Measurements from ENCODE around the gene RBMS1.

Gene RBMS1

DNA sequence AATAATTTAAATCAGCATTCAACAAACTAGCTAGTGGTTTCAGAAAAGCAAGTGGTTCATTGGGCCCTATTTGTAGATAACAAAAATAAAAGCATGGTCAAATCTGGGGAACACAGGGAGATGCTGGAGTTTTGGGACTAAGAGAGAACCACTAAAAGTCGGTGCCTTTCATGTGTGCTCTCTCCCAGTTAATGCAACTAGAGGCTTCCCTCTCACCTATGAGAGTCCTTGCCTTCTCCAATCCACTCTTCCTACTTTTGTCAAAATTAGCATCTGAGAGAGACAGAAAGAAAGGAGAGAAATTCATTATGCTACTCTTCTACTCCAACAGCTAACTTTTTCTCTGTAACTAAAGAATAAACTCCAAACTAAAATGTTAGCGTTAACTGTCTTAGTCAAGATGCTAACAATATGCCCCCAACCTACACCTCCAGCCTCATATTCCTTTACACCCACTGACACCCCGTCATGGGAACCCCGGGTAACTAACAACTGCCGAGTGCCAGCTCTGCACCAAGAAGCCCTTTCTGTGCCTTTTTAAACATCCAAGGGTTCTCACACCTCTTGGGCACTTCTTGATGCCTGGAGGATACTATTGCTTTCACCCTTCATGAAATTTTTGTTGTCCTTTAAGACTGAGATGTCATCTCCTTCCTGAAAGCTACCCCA, 133.4 kb downstream of the RBMS1 start:
- Histone ChIP-seq H3K4me3 (replicated peaks; ENCODE audit: insufficient read depth, low read length) (no peak overlapping the region), H3K27ac (replicated peaks) (no peak overlapping the region), H3K27me3 (ENCODE audit: insufficient read depth, poor library complexity, severe bottlenecking) (no peaks in the 10 kb centered on the region)
- no peak for TF ChIP-seq POLR2AphosphoS5 (IDR thresholded peaks at IDR 0.05; ENCODE audit: low read depth)
- TF ChIP-seq SPI1 (IDR thresholded peaks at IDR 0.05; ENCODE audit: borderline replicate concordance, low read depth), result no peak
- TF ChIP-seq, protein P1, sequence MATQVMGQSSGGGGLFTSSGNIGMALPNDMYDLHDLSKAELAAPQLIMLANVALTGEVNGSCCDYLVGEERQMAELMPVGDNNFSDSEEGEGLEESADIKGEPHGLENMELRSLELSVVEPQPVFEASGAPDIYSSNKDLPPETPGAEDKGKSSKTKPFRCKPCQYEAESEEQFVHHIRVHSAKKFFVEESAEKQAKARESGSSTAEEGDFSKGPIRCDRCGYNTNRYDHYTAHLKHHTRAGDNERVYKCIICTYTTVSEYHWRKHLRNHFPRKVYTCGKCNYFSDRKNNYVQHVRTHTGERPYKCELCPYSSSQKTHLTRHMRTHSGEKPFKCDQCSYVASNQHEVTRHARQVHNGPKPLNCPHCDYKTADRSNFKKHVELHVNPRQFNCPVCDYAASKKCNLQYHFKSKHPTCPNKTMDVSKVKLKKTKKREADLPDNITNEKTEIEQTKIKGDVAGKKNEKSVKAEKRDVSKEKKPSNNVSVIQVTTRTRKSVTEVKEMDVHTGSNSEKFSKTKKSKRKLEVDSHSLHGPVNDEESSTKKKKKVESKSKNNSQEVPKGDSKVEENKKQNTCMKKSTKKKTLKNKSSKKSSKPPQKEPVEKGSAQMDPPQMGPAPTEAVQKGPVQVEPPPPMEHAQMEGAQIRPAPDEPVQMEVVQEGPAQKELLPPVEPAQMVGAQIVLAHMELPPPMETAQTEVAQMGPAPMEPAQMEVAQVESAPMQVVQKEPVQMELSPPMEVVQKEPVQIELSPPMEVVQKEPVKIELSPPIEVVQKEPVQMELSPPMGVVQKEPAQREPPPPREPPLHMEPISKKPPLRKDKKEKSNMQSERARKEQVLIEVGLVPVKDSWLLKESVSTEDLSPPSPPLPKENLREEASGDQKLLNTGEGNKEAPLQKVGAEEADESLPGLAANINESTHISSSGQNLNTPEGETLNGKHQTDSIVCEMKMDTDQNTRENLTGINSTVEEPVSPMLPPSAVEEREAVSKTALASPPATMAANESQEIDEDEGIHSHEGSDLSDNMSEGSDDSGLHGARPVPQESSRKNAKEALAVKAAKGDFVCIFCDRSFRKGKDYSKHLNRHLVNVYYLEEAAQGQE (IDR thresholded peaks at IDR 0.05; ENCODE audit: insufficient replicate concordance, low read depth), result no peak
- no peak for TF ChIP-seq GABPA (IDR thresholded peaks at IDR 0.05; ENCODE audit: low read depth)
- TF ChIP-seq, protein P2, sequence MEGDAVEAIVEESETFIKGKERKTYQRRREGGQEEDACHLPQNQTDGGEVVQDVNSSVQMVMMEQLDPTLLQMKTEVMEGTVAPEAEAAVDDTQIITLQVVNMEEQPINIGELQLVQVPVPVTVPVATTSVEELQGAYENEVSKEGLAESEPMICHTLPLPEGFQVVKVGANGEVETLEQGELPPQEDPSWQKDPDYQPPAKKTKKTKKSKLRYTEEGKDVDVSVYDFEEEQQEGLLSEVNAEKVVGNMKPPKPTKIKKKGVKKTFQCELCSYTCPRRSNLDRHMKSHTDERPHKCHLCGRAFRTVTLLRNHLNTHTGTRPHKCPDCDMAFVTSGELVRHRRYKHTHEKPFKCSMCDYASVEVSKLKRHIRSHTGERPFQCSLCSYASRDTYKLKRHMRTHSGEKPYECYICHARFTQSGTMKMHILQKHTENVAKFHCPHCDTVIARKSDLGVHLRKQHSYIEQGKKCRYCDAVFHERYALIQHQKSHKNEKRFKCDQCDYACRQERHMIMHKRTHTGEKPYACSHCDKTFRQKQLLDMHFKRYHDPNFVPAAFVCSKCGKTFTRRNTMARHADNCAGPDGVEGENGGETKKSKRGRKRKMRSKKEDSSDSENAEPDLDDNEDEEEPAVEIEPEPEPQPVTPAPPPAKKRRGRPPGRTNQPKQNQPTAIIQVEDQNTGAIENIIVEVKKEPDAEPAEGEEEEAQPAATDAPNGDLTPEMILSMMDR (IDR thresholded peaks at IDR 0.05; ENCODE audit: insufficient read depth, low read length), result no peak
- DNase-seq (ENCODE audit: low read depth in 1 of 2, low spot score in 1 of 2), result no peak

DNA sequence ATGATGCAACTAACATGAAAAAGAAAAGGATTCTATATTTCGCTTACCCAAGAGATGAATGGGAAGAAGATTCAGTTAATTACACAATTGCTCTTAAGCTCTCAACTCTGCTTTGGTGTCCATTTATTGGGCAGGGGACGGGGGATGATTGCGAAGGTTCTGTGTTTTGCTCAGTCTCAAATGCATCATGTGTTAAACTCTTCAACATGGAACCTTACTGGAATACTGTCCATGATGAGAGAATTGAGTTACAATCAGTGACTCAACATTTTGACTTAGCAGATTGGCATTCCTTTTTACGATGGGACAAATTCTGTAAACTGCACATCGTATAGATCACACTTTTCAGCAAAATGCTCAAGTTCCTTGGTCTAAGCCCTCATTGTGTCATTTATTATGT, 135.6 kb downstream of the RBMS1 start:
- H3K27ac ChIP-seq (replicated peaks), result no peak overlapping the region
- no peak overlapping the region for H3K4me3 ChIP-seq (replicated peaks; ENCODE audit: insufficient read depth, low read length)
- DNase-seq (ENCODE audit: low read depth in 1 of 2, low spot score in 1 of 2), result peak; percentile 61 to 87
- TF ChIP-seq GABPA (IDR thresholded peaks at IDR 0.05; ENCODE audit: low read depth), result no peak
- no peaks in the 10 kb centered on the region for H3K27me3 ChIP-seq (ENCODE audit: insufficient read depth, poor library complexity, severe bottlenecking)

DNA sequence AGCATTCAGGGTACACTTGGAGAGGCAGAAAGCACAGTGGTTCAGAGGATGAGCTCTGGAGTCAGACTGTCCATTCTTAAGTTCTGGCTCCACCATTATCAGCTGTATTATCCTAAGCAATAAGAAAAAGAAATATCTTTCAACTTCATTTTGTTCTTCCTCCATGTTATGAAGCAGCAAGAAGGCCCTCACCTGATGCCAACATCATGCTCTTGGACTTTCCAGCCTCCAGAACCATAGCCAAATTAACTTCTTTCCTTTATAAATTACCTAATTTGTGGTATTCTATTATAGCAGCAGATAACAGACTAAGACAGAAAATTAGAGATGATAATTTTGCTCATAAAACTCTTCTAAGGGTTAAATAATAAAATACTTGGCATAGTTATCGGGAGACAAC, 137.1 kb downstream of the RBMS1 start:
- no peak overlapping the region for H3K27ac ChIP-seq (replicated peaks)
- H3K27me3 ChIP-seq (ENCODE audit: insufficient read depth, poor library complexity, severe bottlenecking), result no peaks in the 10 kb centered on the region
- H3K4me3 ChIP-seq (replicated peaks; ENCODE audit: insufficient read depth, low read length), result no peak overlapping the region
- no peak for TF ChIP-seq GABPA (IDR thresholded peaks at IDR 0.05; ENCODE audit: low read depth)
- no peak for TF ChIP-seq POLR2AphosphoS5 (IDR thresholded peaks at IDR 0.05; ENCODE audit: low read depth)
- TF ChIP-seq, protein P1 (IDR thresholded peaks at IDR 0.05; ENCODE audit: insufficient replicate concordance, low read depth), result no peak
- TF ChIP-seq SPI1 (IDR thresholded peaks at IDR 0.05; ENCODE audit: borderline replicate concordance, low read depth), result no peak
- TF ChIP-seq, protein P2 (IDR thresholded peaks at IDR 0.05; ENCODE audit: insufficient read depth, low read length), result no peak
- no peak for DNase-seq (ENCODE audit: low read depth in 1 of 2, low spot score in 1 of 2)

DNA sequence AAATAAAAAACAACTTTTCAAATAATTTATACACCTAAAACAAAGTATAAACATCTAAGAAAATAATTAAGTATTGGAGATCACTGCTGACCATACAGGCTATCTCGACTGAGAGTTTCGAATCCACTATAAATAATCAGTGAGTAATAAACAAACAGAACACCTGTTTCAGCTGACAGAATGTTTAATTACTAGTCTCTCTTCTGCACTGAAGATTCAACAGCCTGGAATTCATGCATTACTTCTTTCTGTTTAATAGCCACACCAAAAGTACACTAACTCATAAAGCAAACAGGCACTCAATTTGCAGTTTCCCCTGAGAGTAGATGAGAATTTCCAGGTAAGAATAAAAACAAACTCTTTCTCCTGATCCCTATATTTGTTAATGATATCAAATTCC, 138.5 kb downstream of the RBMS1 start:
- TF ChIP-seq, protein P1 (IDR thresholded peaks at IDR 0.05; ENCODE audit: insufficient replicate concordance, low read depth), result no peak
- TF ChIP-seq POLR2AphosphoS5 (IDR thresholded peaks at IDR 0.05; ENCODE audit: low read depth), result no peak
- TF ChIP-seq SPI1 (IDR thresholded peaks at IDR 0.05; ENCODE audit: borderline replicate concordance, low read depth), result no peak
- TF ChIP-seq, protein P2 (IDR thresholded peaks at IDR 0.05; ENCODE audit: insufficient read depth, low read length), result no peak
- no peak for TF ChIP-seq GABPA (IDR thresholded peaks at IDR 0.05; ENCODE audit: low read depth)
- no peak overlapping the region for H3K4me3 ChIP-seq (replicated peaks; ENCODE audit: insufficient read depth, low read length)
- H3K27me3 ChIP-seq (ENCODE audit: insufficient read depth, poor library complexity, severe bottlenecking), result no peaks in the 10 kb centered on the region
- H3K27ac ChIP-seq (replicated peaks), result no peak overlapping the region
- no peak for DNase-seq (ENCODE audit: low read depth in 1 of 2, low spot score in 1 of 2)

Data from HL-60 (cell line).